Measurements from ENCODE around the gene CAMK2N2.

- TF ChIP-seq CTCF (IDR thresholded peaks at IDR 0.05) (no peak), POLR2A (IDR thresholded peaks at IDR 0.05) (peak; percentile 85)
Measured at GRCh38 chr3:184248454-184249411, 12.6 kb downstream of the CAMK2N2 start, which contains the start of gene ALG3.

Measured in right lobe of liver (tissue), 4 donors.